Heart left ventricle (tissue), 16 donors: ENCODE data around the gene RBM5. TPM values are rescaled to one million over a fixed set of nuclear protein-coding genes. Genes with fewer than 3 reads are reported as not detected.

Source experiments
- ATAC-seq, 4 donors: fragments of 200-7000 bp; cut with Tn5 transposase; one replicate each; pipeline ENCODE4 v1.9.1; 2020 to 2022; ENCODE audit warnings: moderate library complexity in 4 of 4, mild to moderate bottlenecking in 3 of 4, moderate number of reproducible peaks in 1 of 4
- DNase-seq, 5 donors: peaks; one replicate each; pipeline ENCODE4 v3.0.0-alpha.2; 2020
- H3K27ac ChIP-seq, 12 donors: fragments of 200-600 bp; sonication (generic) in 4 of 12; one replicate each; pipeline versions ENCODE4 v1.5.0 to v1.8.0; 2016 to 2022; ENCODE audit warnings: mild to moderate bottlenecking in 2 of 12
- H3K27me3 ChIP-seq, 9 donors: fragments of 200-600 bp; sonication (generic) in 2 of 9; one replicate each; pipeline versions ENCODE4 v1.5.1 to v1.8.0; 2016 to 2022; ENCODE audit warnings: mild to moderate bottlenecking in 3 of 9
- H3K36me3 ChIP-seq, 9 donors: fragments of 200-600 bp; sonication (generic) in 2 of 9; one replicate each; pipeline versions ENCODE4 v1.5.0 to v1.8.0; 2018 to 2022; ENCODE audit warnings: mild to moderate bottlenecking in 2 of 9
- H3K4me1 ChIP-seq, 12 donors: fragments of 200-600 bp; sonication (generic) in 4 of 12; one replicate each; pipeline versions ENCODE4 v1.5.0 to v1.8.0; 2016 to 2022; ENCODE audit warnings: mild to moderate bottlenecking in 3 of 12
- H3K4me3 ChIP-seq, 12 donors: fragments of 200-600 bp; sonication (generic) in 4 of 12; one replicate each; pipeline versions ENCODE4 v1.5.0 to v1.8.0; 2017 to 2022; ENCODE audit warnings: mild to moderate bottlenecking in 9 of 12, moderate library complexity in 4 of 12
- H3K9me3 ChIP-seq, 12 donors: fragments of 200-600 bp; sonication (generic) in 4 of 12; one replicate each; pipeline versions ENCODE4 v1.5.0 to v1.8.0; 2016 to 2022; ENCODE audit warnings: mild to moderate bottlenecking in 1 of 12
- CTCF ChIP-seq, 12 donors: fragments of 200-600 bp; sonication (generic) in 4 of 12; IDR thresholded peaks; one replicate each; pipeline versions ENCODE4 v1.5.0 to v1.8.0; 2018 to 2022; ENCODE audit warnings: antibody characterized with exemption in 12 of 12, mild to moderate bottlenecking in 5 of 12
- POLR2A ChIP-seq, 2 donors: fragments of 450-650 bp; IDR thresholded peaks; one replicate each; pipeline ENCODE4 v1.6.1; 2017; ENCODE audit warnings: antibody characterized with exemption in 2 of 2, mild to moderate bottlenecking in 2 of 2, moderate library complexity in 2 of 2
- WGBS, 4 donors: extraction: QIAGEN DNeasy Blood & Tissue Kit in 2 of 4; methylation state at CpG; one replicate each; pipeline versions ENCODE4 v1.1.5 to v1.1.7; 2013 to 2018; 5-methylcytosine and 5-hydroxymethylcytosine counted together
- intact Hi-C, 10 donors: fragments of 100-400 bp; cut with DNase I; formaldehyde crosslinking; loops; one replicate each; pipeline versions ENCODE4 v1.11.1 to v1.14.2; 2022
- polyA plus RNA-seq, 2 donors: library from polyadenylated mRNA; stranded (reverse); fragments of 200-250 nt; gene quantifications; one replicate each; pipeline ENCODE4 v1.2.3, GENCODE V29; 2013
- total RNA-seq, 9 donors: library from RNA; depleted of rRNA in 2 of 9; stranded (reverse); fragments of >200 nt in 2 of 9; fragmentation: NEBNext Ultra II Directional in 3 of 9; extraction: Animal tissue kit (Norgen Biotek cat#: 25700) in 3 of 9; gene quantifications; one replicate each; pipeline versions ENCODE4 v1.1.0 to v1.2.4, GENCODE V29; 2016 to 2023
- donor health status: ischemic (EF 13 %, LVEDD 7.1; RV severe dilation, severe dysfunction).
- donor health status: healthy with polysubstance abuse.
- donor health status: DM: no; HTN: yes; CAD: no.
- donor health status: DM: no; HTN: no; CAD: no.
- donor health status: ischemic (EF 25% LVEDD 6.9; RV normal size, moderate dysfunction).
- donor health status: ischemic (EF 25% LVEDD 5.7; RV mildly dilated, moderate dysfunction).
- donor health status: healthy.
- donor health status: DM: yes; HTN: yes; CAD: no.
- donor health status: ischemic (EF 35%, LVEDD 5.7; RV mildly dilated, moderate dysfunction).
- donor health status: nonischemic (EF 11% LVEDD 7.7; RV severe dilation, severe dysfunction).
- donor health status: DM: yes; HTN: yes; CAD: no.
- donor health status: PGD.
- donor health status: ischemic (EF 29% LVEDD 5.4; RV normal size, mild dysfunction).
- donor health status: nonischemic (EF 23%, LVEDD 6.1; RV moderate dilation, normal function).

RBM5 gene
- total and polyA plus RNA-seq, 11 donors, result 32.5 to 77.3 (median 52.2) TPM

- DNase-seq (peak in 2 of 5 donors; percentile 50 to 65), ATAC-seq (peak in 3 of 4 donors; percentile 9 to 26 (median 10))
- intact Hi-C loops, result no loop called here
- peak overlapping the region in 1 of 12 donors; percentile 12 for H3K4me3 ChIP-seq
- peak overlapping the region; percentile 31 to 92 (median 84) for H3K27ac ChIP-seq
- no peaks in the 10 kb centered on the region for H3K36me3 ChIP-seq
- no peaks in the 10 kb centered on the region for H3K9me3 ChIP-seq
- 8 to 19% (median 14%) methylated on average over 5 to 7 of the region's 7 CpGs for WGBS, 4 donors
- H3K27me3 ChIP-seq, result no peaks in the 10 kb centered on the region
- TF ChIP-seq POLR2A (IDR thresholded peaks at IDR 0.05) (no peak), CTCF (IDR thresholded peaks at IDR 0.05) (no peak)
- peaks cover 26 to 100% (median 89%) of the 10 kb centered on the region in 12 donors for H3K4me1 ChIP-seq
Measured at GRCh38 chr3:50164984-50165909, 76.5 kb downstream of the RBM5 start.

GRCh38 chr3:50165910-50166538, 77.3 kb downstream of the RBM5 start:
- WGBS, 4 donors, result 17 to 34% (median 27%) methylated on average over 15 of the region's 15 CpGs
- DNase-seq, result peak in 2 of 5 donors; percentile 43 to 60
- H3K4me1 ChIP-seq, result peaks cover 29 to 99% (median 86%) of the 10 kb centered on the region in 12 donors
- no peak for TF ChIP-seq CTCF (IDR thresholded peaks at IDR 0.05)
- TF ChIP-seq POLR2A (IDR thresholded peaks at IDR 0.05), result no peak
- no peaks in the 10 kb centered on the region for H3K9me3 ChIP-seq
- peak in 2 of 4 donors; percentile 18 to 21 for ATAC-seq
- H3K36me3 ChIP-seq, result no peaks in the 10 kb centered on the region
- H3K27me3 ChIP-seq, result no peaks in the 10 kb centered on the region
- peak overlapping the region in 1 of 12 donors; percentile 15 for H3K4me3 ChIP-seq
- intact Hi-C loops, result no loop called here
- H3K27ac ChIP-seq, result peak overlapping the region; percentile 27 to 92 (median 84)

GRCh38 chr3:50166620-50167019, 77.9 kb downstream of the RBM5 start:
- 57 to 67% (median 61%) methylated on average over 6 of the region's 6 CpGs for WGBS, 4 donors
- Histone ChIP-seq H3K27ac (peak overlapping the region; percentile 27 to 92 (median 84)), H3K4me3 (peak overlapping the region in 1 of 12 donors; percentile 15), H3K36me3 (no peaks in the 10 kb centered on the region), H3K4me1 (peaks cover 29 to 99% (median 87%) of the 10 kb centered on the region in 12 donors), H3K9me3 (no peaks in the 10 kb centered on the region), H3K27me3 (no peaks in the 10 kb centered on the region)
- no peak for TF ChIP-seq POLR2A (IDR thresholded peaks at IDR 0.05)
- no peak for TF ChIP-seq CTCF (IDR thresholded peaks at IDR 0.05)
- no peak for ATAC-seq
- DNase-seq, result no peak
- intact Hi-C loops, result no loop called here
